NCI-H345 treated with DMSO at 0.1 percent for 48 hours (cell line): ENCODE results near the gene FAR1.
"Not testable (repeated sequence)": the region's sequence is repeated elsewhere in the genome, so short reads cannot be mapped to it uniquely, and the experiment has no call there.

ENCODE experiments used
- DNase-seq: peaks from one replicate; lab custom pipeline; 2025; ENCODE audit not compliant: unreplicated experiment; lab: John Stamatoyannopoulos, UW

Gene FAR1

GRCh38 chr11:13702071-13702470, 33.6 kb downstream of the FAR1 start:
- no peak for DNase-seq

- no peak for DNase-seq
Measured at GRCh38 chr11:13705710-13706109, 37.2 kb downstream of the FAR1 start.

- no peak for DNase-seq
Measured at GRCh38 chr11:13713982-13714381, 45.5 kb downstream of the FAR1 start.

GRCh38 chr11:13717331-13717730, 48.9 kb downstream of the FAR1 start:
- no peak for DNase-seq

- DNase-seq, result no peak
Measured at GRCh38 chr11:13718394-13718793, 49.9 kb downstream of the FAR1 start.

- DNase-seq, result no peak
Measured at GRCh38 chr11:13720940-13721339, 52.5 kb downstream of the FAR1 start.

GRCh38 chr11:13721760-13722159, 53.3 kb downstream of the FAR1 start:
- DNase-seq, result no peak

GRCh38 chr11:13726456-13726855, 58.0 kb downstream of the FAR1 start:
- DNase-seq, result no peak

GRCh38 chr11:13728076-13728475, 59.6 kb downstream of the FAR1 start:
- no peak for DNase-seq

- DNase-seq, result no peak
Measured at GRCh38 chr11:13734530-13734929, 66.1 kb downstream of the FAR1 start.

GRCh38 chr11:13745165-13745564, 76.7 kb downstream of the FAR1 start:
- DNase-seq, result no peak

- DNase-seq, result not testable (repeated sequence)
Measured at GRCh38 chr11:13753316-13753715, 84.8 kb downstream of the FAR1 start.

GRCh38 chr11:13759050-13759449, 90.6 kb downstream of the FAR1 start:
- no peak for DNase-seq

GRCh38 chr11:13760115-13760514, 91.6 kb downstream of the FAR1 start:
- DNase-seq, result no peak

- no peak for DNase-seq
Measured at GRCh38 chr11:13761250-13761649, 92.8 kb downstream of the FAR1 start.

- DNase-seq, result no peak
Measured at GRCh38 chr11:13761716-13762115, 93.2 kb downstream of the FAR1 start.

- no peak for DNase-seq
Measured at GRCh38 chr11:13762718-13763117, 94.2 kb downstream of the FAR1 start.

GRCh38 chr11:13763341-13763740, 94.9 kb downstream of the FAR1 start:
- DNase-seq, result no peak

- DNase-seq, result no peak
Measured at GRCh38 chr11:13765886-13766285, 97.4 kb downstream of the FAR1 start.

- DNase-seq, result no peak
Measured at GRCh38 chr11:13767471-13767870, 99.0 kb downstream of the FAR1 start.

GRCh38 chr11:13769188-13769587, 100.7 kb downstream of the FAR1 start:
- no peak for DNase-seq

- no peak for DNase-seq
Measured at GRCh38 chr11:13771151-13771550, 102.7 kb downstream of the FAR1 start.

- peak; percentile 73 for DNase-seq
Measured at GRCh38 chr11:13772223-13773046, 104.0 kb downstream of the FAR1 start.
